GM21825 (cell line): ENCODE data around the gene IL31RA.

Source experiments
- ATAC-seq: cut with Tn5 transposase; IDR thresholded peaks from one replicate; pipeline ENCODE4 v1.9.1; 2021; ENCODE audit warnings: mild to moderate bottlenecking, moderate library complexity; ENCODE audit not compliant: unreplicated experiment

The IL31RA gene

DNA sequence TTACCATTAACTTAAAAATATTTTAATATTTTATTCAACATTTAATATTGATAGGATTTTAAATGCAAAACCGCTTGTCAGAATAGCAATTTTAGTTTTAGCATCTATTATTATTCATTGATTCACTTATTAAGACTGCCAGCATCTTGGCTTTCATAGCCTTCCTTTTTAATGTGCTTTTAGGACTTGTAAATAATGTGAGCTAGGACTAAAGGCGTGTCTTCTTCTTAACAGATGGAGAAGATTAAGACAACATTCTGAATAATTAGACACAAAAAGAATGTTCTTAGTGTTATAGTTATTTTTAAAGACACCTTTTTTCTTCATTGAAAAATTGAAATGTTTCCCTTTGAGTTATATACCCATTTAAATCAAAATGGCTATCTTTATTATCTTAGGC lies 6.9 kb downstream of the IL31RA start:
- no peak for ATAC-seq

DNA sequence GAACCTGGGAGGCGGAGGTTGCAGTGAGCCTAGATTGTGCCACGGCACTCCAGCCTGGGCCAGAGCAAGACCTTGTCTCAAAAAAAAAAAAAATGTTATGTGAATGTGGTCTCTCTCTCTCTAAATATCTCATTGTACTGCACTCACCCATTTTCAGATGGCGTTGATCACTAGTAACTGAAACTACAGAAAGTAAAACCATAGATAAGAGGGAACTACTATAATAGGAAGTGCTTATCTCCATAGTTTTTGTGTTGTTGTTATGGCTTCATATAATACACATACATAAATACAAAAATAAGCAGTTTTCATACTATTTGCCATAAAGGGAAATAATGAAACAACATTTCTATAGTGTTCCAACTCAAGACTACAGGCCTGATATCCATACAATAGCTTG lies 9.1 kb downstream of the IL31RA start:
- no peak for ATAC-seq

GRCh38 chr5:55860709-55861108 lies 9.6 kb downstream of the IL31RA start:
- ATAC-seq, result no peak

DNA sequence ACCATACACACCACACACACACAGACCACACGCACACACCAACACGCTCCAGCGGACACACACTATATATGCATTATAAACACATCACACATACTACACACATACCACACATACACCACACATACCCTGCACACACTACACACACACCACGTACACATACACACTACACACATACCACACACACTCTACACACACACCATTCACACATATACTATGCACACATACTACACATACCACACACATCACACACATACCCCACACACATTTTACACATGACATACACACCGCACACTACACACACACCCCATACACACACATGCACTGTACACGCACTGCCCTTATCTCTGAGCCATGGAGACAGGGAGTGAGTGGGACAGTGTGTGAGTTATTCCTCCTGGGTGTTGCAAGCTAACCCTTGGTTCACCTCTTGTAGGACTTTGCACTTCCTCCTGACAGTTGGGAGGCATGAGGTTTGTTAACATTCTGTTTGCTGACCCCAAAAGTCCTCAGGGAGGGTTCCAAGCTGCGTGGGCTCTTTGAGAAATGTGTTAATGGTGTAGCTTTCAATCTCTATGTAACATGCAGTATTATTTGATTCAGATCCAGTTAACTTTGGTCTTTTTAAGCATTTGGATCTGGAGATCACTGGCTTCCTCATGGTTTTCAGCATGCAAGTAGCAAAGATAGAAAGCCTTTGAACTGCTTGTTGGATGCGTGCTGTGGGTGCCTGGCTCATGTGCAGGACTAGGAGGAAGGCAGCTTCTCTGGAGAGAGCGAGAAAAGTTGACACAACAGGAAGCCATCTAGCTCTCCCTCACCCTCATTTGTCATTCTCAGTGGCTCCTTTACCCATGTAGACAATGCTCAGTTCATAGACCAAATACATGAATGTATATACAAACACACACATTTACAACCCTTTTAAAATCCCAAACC lies 13.7 kb downstream of the IL31RA start:
- ATAC-seq, result no peak

DNA sequence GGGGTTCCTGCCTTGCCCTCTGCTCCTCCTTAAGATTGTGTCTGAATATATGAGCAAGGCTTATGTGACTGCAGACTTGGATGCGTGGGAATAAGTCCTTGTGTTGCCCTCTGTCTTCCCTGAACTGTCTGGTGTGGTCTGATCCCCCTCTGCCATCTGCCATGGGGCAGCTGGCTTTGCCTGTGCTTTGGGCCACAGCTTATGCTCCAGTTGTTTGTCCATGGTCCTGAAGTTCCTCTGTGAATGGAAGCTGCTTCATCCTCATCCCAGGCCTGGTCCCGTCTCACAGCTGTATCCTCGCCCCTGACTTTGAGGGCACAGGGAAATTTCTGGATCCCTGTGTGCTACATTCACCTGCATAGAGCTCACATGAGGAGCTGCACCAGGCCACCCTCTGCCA lies 14.7 kb downstream of the IL31RA start:
- ATAC-seq, result no peak

GRCh38 chr5:55866485-55866884 lies 15.3 kb downstream of the IL31RA start:
- no peak for ATAC-seq

- no peak for ATAC-seq
These were observed 15.8 kb downstream of the IL31RA start for GRCh38 chr5:55866934-55867333.

DNA sequence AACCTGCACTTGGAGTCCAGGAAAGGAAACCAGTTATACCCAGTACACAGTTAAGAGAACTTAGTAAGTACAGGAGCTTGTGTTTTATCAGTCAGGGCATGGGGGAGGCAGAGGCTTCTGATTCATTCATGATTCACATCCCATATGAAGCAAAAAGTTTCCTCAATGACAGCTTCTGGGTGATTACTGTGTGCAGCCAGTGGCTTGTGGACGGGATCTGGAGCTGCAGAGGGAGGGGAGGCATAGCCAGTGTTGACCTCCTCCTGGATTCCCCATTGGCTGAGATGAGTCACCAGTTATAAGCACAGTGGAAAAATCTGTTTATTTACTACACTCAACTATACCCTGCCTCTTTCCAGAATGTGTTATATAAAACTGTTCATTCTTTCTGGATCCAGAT lies 17.7 kb downstream of the IL31RA start:
- no peak for ATAC-seq

DNA sequence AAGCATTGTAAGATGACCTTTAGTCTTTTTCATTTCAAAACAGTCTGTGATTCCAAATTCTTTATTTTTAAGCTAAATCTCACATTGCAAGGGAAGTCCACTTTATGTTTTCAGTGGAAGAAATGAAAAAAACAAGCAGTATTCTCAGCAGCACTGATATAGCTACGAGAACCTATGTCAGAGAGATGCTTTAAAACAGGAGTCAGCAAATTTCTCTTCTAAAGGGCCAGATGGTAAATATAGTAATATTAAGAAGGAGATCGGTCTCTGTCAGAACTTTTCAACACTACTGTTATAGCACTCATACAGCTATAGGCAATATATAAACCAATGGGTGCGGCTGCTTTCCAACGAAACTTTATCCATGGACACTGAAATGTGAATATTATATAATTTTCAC lies 18.7 kb downstream of the IL31RA start:
- ATAC-seq, result no peak

DNA sequence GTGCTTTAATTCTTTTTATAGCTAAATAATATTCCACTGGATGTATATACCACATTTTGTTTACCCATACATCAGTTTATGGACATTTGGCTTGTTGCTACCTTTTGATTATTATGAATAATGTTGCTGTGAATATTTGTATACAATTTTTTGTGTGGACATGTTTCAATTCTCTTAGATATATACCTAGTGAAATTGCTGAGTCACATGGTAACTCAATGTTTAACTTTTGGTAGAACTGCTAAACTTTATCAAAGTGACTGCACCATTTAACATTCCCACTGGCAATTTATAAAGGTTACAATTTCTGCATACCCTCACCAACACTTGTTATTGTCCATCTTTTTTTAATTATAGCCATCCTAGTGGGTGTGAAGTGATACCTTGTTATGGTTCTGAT lies 22.1 kb downstream of the IL31RA start:
- no peak for ATAC-seq

DNA sequence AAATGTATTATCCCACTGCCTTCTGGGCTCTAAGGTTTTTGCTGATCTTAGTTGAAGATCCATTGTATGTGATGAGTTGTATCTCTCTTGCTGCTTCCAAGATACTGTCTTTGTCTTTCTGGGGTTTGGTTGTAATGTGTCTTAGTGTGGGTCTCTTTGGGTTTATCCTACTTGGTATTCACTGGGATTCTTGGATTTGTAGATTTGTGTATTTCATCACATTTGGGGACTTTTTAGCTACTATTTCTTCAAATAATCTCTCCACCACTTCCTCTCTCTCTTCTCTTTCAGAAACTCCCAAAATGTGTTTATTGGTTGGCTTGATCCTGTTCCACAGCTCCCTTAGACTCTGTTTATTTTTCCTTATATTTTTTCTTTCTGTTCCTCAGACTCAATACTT lies 26.5 kb downstream of the IL31RA start:
- no peak for ATAC-seq

- no peak for ATAC-seq
These were observed 29.3 kb downstream of the IL31RA start for GRCh38 chr5:55880453-55880852.

GRCh38 chr5:55885359-55885758 lies 34.2 kb downstream of the IL31RA start:
- no peak for ATAC-seq

- ATAC-seq, result no peak
These were observed 37.0 kb downstream of the IL31RA start for GRCh38 chr5:55888205-55888604.

- no peak for ATAC-seq
These were observed 41.3 kb downstream of the IL31RA start for GRCh38 chr5:55892479-55892878.

DNA sequence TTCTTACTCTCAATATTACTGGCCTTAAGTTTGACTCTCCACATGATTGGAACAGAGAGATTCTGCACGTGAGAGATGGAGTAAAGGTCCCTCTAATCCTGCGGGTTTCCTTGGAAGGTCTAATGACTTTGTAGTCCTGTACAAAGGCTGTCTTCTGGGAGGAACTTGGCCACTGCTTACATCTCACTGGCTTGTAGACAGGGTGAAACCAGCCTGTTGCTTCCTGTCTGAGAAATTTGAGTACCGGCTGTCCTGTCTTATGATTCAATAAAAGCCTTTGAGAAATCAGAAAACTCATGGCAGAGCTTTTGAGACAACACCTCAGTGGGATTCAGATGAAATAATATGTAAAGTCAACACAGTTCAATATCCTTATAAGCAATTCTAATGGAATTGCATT lies 43.0 kb downstream of the IL31RA start:
- no peak for ATAC-seq

DNA sequence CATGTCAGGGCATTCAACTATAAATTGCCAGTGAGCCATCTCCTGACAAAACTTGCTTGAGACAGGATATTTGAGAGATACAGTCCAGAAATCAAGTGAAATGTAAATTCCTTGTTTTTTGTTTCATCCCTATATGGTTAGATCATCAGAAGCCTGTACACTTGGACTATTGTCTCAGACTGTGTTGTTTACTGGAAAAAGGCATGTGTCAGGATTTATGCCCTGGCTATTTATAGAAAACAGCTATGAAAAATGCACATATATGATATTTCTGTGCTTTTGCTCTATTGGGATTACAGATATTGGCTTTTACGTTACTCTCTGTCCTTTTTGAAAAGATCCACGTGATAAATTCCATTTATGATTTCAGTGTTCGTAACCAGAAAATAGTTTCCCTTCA lies 44.2 kb downstream of the IL31RA start:
- no peak for ATAC-seq

- no peak for ATAC-seq
These were observed 45.1 kb downstream of the IL31RA start for GRCh38 chr5:55896238-55896637.

GRCh38 chr5:55896663-55897062 lies 45.5 kb downstream of the IL31RA start:
- ATAC-seq, result no peak

DNA sequence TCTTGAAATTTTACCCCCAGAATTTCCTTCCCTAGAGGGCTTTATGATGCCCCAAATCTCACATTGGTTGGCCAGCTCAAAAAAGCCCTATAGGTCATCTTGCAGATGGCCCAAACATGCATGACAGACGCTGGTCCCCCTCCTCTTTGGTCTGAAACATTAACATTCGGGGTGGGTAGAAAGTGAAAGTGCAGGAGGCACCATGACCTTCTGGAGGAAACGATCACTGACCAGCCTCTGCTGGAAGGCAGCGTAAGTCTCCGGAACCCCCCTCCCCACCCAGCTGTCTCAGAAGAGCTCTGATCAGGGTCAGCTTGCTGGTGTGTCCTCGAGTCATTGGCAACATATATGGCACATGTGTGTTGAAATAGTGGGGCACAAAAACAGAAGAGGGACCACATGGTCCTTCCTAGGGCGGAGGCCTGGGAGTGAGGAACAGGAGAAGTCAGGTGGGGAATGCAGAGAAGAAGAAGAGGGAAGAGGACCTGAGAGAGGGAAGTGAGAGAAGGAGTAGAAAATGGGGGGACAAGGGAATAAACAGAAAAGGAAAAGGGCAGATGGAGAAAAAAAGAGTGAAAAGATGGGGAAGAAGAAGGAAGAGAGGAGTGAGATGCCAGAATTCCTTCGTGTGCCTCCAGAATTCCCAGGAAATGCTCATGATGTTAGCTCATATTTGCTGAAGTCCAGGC lies 46.2 kb downstream of the IL31RA start:
- ATAC-seq, result no peak

- no peak for ATAC-seq
These were observed 46.7 kb downstream of the IL31RA start for GRCh38 chr5:55897905-55898304.

DNA sequence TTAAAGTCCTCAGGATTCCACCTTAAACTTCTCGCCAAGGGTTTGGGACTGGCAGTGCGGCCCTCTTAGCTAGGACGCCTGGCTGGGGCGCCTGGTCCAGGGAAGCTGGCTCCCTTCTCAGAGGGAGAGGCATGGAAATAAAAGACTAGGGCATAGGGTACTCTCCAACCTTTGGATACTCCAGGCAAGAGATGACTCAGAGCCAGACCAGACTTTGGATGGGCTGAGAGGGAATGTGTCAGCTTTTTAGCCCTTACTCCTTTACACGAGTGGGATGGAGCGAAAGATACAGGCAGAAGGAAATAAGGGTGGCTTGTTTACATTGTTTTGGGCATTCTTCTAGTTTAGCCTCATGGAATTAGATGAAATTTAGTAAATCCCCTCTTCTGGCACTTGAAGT lies 48.2 kb downstream of the IL31RA start:
- ATAC-seq, result no peak
